K562 (cell line): ENCODE measurements around the gene SCNN1A. TPM values are rescaled to one million over a fixed set of nuclear protein-coding genes. Genes with fewer than 3 reads are reported as not detected.

Experiments
- ATAC-seq: fragments of 200-7000 bp; cut with Tn5 transposase; 3 replicates; pipeline ENCODE4 v1.9.1; 2020; ENCODE audit warnings: moderate library complexity
- BruUV-seq: library from RNA; stranded (reverse); fragments of 400-500 nt; replicated peaks from 2 replicates; lab custom pipeline; 2021; lab: Mats Ljungman, UMichigan
- CTCF ChIA-PET: fragments of 300-600 bp; formaldehyde crosslinking; extraction: SDS; loops from one replicate; lab custom pipeline; 2021; ENCODE audit warnings: low intra/inter-chr PET ratio; lab: Yijun Ruan, JAX
- POLR2A ChIA-PET: fragments of 300-600, 350-650 bp; sonication (Branson Sonifier 250); formaldehyde crosslinking; extraction: SDS; loops from one replicate; lab custom pipeline; 2021; ENCODE audit warnings: antibody characterized with exemption, inconsistent platforms; lab: Yijun Ruan, JAX
- DNase-seq, 4 experiments: peaks; one replicate each; pipeline versions ENCODE4 v3.0.0 to v3.0.0-alpha.2; 2011 to 2018; ENCODE audit warnings: low spot score in 3 of 4, mixed read lengths in 3 of 4; ENCODE audit errors: extremely low read depth in 1 of 4
- FAIRE-seq: peaks from 2 replicates; lab custom pipeline; 2011; peaks lifted over from hg19 to GRCh38; lab: Jason Lieb, UNC
- H2AFZ ChIP-seq: 2 replicates; pipeline ENCODE4 v1.6.0; 2011; ENCODE audit warnings: low read depth, low read length, control low read depth, inconsistent platforms
- H3K27ac ChIP-seq: fragments of 200-600 bp; 3 replicates; pipeline ENCODE4 v1.8.0; 2011; ENCODE audit warnings: low read depth, mild to moderate bottlenecking, control low read depth, inconsistent platforms, low read length, moderate library complexity, mixed read lengths; ENCODE audit errors: extremely low read depth
- H3K27me3 ChIP-seq, 2 experiments: fragments of 300-600 bp in 1 of 2; 2 replicates in 1 of 2; 3 replicates in 1 of 2; pipeline versions ENCODE4 v1.6.0 to v1.8.0; 2011; ENCODE audit warnings: inconsistent platforms in 2 of 2, low read length in 2 of 2, mild to moderate bottlenecking in 1 of 2, mixed read lengths in 1 of 2, moderate library complexity in 1 of 2; ENCODE audit not compliant: control insufficient read depth in 2 of 2, insufficient read depth in 2 of 2
- H3K36me3 ChIP-seq: fragments of 300-600 bp; 3 replicates; pipeline ENCODE4 v1.8.0; 2011; ENCODE audit warnings: mild to moderate bottlenecking, low read length, inconsistent platforms; ENCODE audit not compliant: control insufficient read depth, insufficient read depth
- H3K4me1 ChIP-seq, 2 experiments: fragments of 200-600 bp in 1 of 2; replicated peaks in 1 of 2; 2 replicates in 1 of 2; 3 replicates in 1 of 2; pipeline versions ENCODE4 v1.5.1 to v1.8.0; 2011; ENCODE audit warnings: inconsistent platforms in 2 of 2, low read length in 2 of 2, mild to moderate bottlenecking in 1 of 2, mixed read lengths in 1 of 2, moderate library complexity in 1 of 2; ENCODE audit not compliant: control insufficient read depth in 2 of 2, insufficient read depth in 2 of 2
- H3K4me2 ChIP-seq: 2 replicates; pipeline ENCODE4 v1.6.1; 2011; ENCODE audit warnings: low read length, control low read depth, inconsistent platforms, mixed read lengths; ENCODE audit not compliant: insufficient read depth
- H3K4me3 ChIP-seq: fragments of 200-600 bp; sonication (generic), shearing (Covaris generic); 2 replicates; pipeline ENCODE4 v1.5.1; 2016; ENCODE audit warnings: control low read depth, inconsistent platforms
- H3K79me2 ChIP-seq: fragments of 200-600 bp; 3 replicates; pipeline ENCODE4 v1.8.0; 2011; ENCODE audit warnings: low read length, inconsistent platforms; ENCODE audit not compliant: control insufficient read depth, insufficient read depth
- H3K9ac ChIP-seq, 2 experiments: 2 replicates each; pipeline versions ENCODE4 v1.6.0 to v1.6.1; 2011; ENCODE audit warnings: low read depth in 2 of 2, low read length in 2 of 2, control low read depth in 1 of 2, inconsistent platforms in 1 of 2, mild to moderate bottlenecking in 1 of 2, mixed read lengths in 1 of 2; ENCODE audit not compliant: insufficient read depth in 1 of 2
- H3K9me1 ChIP-seq: one replicate; pipeline ENCODE4 v1.6.0; 2011; ENCODE audit warnings: inconsistent platforms, mild to moderate bottlenecking, low read length, moderate library complexity; ENCODE audit not compliant: control insufficient read depth, insufficient read depth
- H3K9me3 ChIP-seq: replicated peaks from 2 replicates; pipeline ENCODE4 v1.5.1; 2011; ENCODE audit warnings: low read depth, low read length, inconsistent platforms; ENCODE audit not compliant: control insufficient read depth, insufficient read depth
- H4K20me1 ChIP-seq: replicated peaks from 2 replicates; pipeline ENCODE4 v1.6.1; 2011; ENCODE audit warnings: low read length, inconsistent platforms, mixed read lengths; ENCODE audit not compliant: control insufficient read depth, insufficient read depth
- MBD1 ChIP-seq: fragments of 250-450 bp; sonication (Bioruptor Pico); IDR thresholded peaks from 2 replicates; pipeline ENCODE4 v1.8.0; 2022; ENCODE audit warnings: inconsistent platforms
- MXD1 ChIP-seq: fragments of 250-450 bp; sonication (Bioruptor Pico); IDR thresholded peaks from 2 replicates; pipeline ENCODE4 v1.8.0; 2021; ENCODE audit warnings: borderline replicate concordance, mild to moderate bottlenecking, moderate library complexity; ENCODE audit not compliant: poor library complexity, severe bottlenecking
- NR2C1 ChIP-seq, 2 experiments: fragments of 450-650 bp; IDR thresholded peaks; 2 replicates each; pipeline ENCODE4 v1.6.1; 2017; ENCODE audit warnings: mild to moderate bottlenecking in 2 of 2, antibody characterized with exemption in 1 of 2, inconsistent platforms in 1 of 2, missing compliant biosample characterization in 1 of 2, missing genetic modification characterization in 1 of 2
- POLR2A ChIP-seq: fragments of 450-650 bp; conservative IDR thresholded peaks from 2 replicates; pipeline ENCODE4 v1.6.1; 2016
- TSHZ1 ChIP-seq: fragments of 250-450 bp; sonication (Bioruptor Pico); IDR thresholded peaks from 2 replicates; pipeline ENCODE4 v1.4.0; 2020; ENCODE audit warnings: mild to moderate bottlenecking, moderate library complexity
- ZSCAN32 ChIP-seq: fragments of 450-650 bp; formaldehyde crosslinking; IDR thresholded peaks from 2 replicates; pipeline ENCODE4 v1.4.0; 2020; ENCODE audit warnings: mild to moderate bottlenecking, moderate library complexity
- WGBS: fragments of 100-300 bp; shearing (Covaris generic); methylation state at CpG from one replicate; pipeline ENCODE4 v1.1.6; 2016; ENCODE audit warnings: low coverage, mixed read lengths; ENCODE audit not compliant: insufficient coverage; ENCODE audit errors: missing lambda C conversion rate; 5-methylcytosine and 5-hydroxymethylcytosine counted together
- in situ Hi-C: fragments of 300-500 bp; cut with MboI; formaldehyde crosslinking; loops from 4 replicates; pipeline ENCODE4 v1.15.0; 2018; ENCODE audit warnings: inconsistent platforms, mixed read lengths
- intact Hi-C: fragments of 100-400 bp; cut with micrococcal nuclease; formaldehyde crosslinking; loops from 2 replicates; pipeline ENCODE4 v1.14.2; 2022
- polyA plus RNA-seq, 8 experiments: library from polyadenylated mRNA; depleted of rRNA in 4 of 8; stranded (reverse) in 5 of 8; unstranded in 3 of 8; fragments of >200 nt; fragmentation: Nextera tagmentation in 2 of 8; fragmentation: Illumina TruSeq in 1 of 8; extraction: Ambion mirVana in 2 of 8; extraction: Trizol in 1 of 8; gene quantifications; 2 replicates each; pipeline versions ENCODE4 v1.2.1 to v1.2.3, GENCODE V29; 2011 to 2014; ENCODE audit warnings: inconsistent platforms in 1 of 8, missing spikeins in 1 of 8
- total RNA-seq, 7 experiments: library from RNA; depleted of rRNA in 6 of 7; stranded (reverse); fragments of >200 nt in 6 of 7; fragmentation: Illumina TruSeq in 2 of 7; extraction: Trizol in 2 of 7; gene quantifications; 2 replicates each; pipeline versions ENCODE4 v1.2.1 to v1.2.3, GENCODE V29; 2011 to 2021; ENCODE audit warnings: low replicate concordance in 1 of 7

Gene SCNN1A
- total and polyA plus RNA-seq, 9 of the 15 experiments (the other 6 are each of a cell fraction or from before 2014, with no cell fraction given) = 0.15 to 0.49 (median 0.32) TPM; not detected in 5

- Histone ChIP-seq H3K4me3 (no peak overlapping the region), H3K4me1 (peaks cover 0 to 14% of the 10 kb centered on the region in 2 experiments; a peak in 3 of 5 replicates), H3K9me3 (no peaks in the 10 kb centered on the region), H3K36me3 (no peaks in the 10 kb centered on the region), H3K4me2 (no peak overlapping the region), H3K27ac (no peak overlapping the region), H3K27me3 (peaks cover 0 to 8% of the 10 kb centered on the region in 2 experiments; a peak in 2 of 5 replicates), H3K79me2 (no peaks in the 10 kb centered on the region), H4K20me1 (0 out of 2 replicates have a peak, but pooled peaks cover 3% of the 10 kb centered on the region), H3K9me1 (no peaks in the 10 kb centered on the region), H3K9ac (no peak overlapping the region), H2AFZ (no peak overlapping the region)
- no peak for DNase-seq
- WGBS = 31% methylated on average over 4 of the region's 7 CpGs
- FAIRE-seq = no peak
- TF ChIP-seq POLR2A = no peak
- no peak for TF ChIP-seq NR2C1 (IDR thresholded peaks at IDR 0.05)
- TF ChIP-seq NR2C1 (tag; IDR thresholded peaks at IDR 0.05) = no peak
- no peak for TF ChIP-seq ZSCAN32 (CRISPR knock-in tag)
- TF ChIP-seq TSHZ1 (CRISPR knock-in tag) = no peak
- TF ChIP-seq MBD1 = no peak
- TF ChIP-seq MXD1 (CRISPR knock-in tag) = no peak
- BruUV-seq = no TSS peak
- no peak for ATAC-seq
- intact Hi-C loops = no loop called here
- ChIA-PET CTCF (no interaction called here), POLR2A (interaction anchor here (1.1 kb wide), 1 partner anchor 30 kb away, joined by 4 read pairs; no protein-coding TSS in a partner anchor)
- in situ Hi-C loops = no loop called here
Observed at GRCh38 chr12:6360080-6360571, 15.2 kb downstream of the SCNN1A start.
